GM12891 (cell line): ENCODE data around the gene BAG5.

Experiments used
- POLR2A ChIP-seq: IDR thresholded peaks from 2 replicates; pipeline ENCODE4 v1.6.1; 2011; ENCODE audit warnings: low read depth, low read length, control low read depth
- POLR2AphosphoS5 ChIP-seq: IDR thresholded peaks from 2 replicates; pipeline ENCODE4 v1.6.1; 2011; ENCODE audit warnings: low read depth, low read length, control low read depth
- POU2F2 ChIP-seq: IDR thresholded peaks from 2 replicates; pipeline ENCODE4 v1.6.1; 2011; ENCODE audit warnings: low read depth, mild to moderate bottlenecking, control low read depth, low read length, moderate library complexity
- TAF1 ChIP-seq: IDR thresholded peaks from 2 replicates; pipeline ENCODE4 v1.6.1; 2011; ENCODE audit warnings: low read depth, low read length, control low read depth

DNA sequence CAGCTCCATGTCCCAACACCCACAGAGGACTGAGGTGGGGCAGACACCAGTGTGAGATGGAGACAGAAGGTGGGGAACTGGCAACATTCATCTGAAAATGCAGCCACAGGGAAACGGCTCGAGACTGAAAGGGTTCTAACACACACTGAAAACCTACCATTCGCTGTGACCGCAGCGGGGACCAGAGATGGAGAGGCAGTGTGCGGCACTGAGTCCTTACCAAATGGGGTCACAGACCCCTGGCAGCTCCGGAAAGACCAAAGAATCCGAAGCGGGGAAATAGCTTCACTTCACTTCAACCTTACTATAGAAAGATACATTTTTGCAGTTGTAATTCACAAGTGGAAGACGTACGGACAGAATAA, 9.6 kb downstream of the BAG5 start:
- TF ChIP-seq POLR2A = no peak
- no peak for TF ChIP-seq POLR2AphosphoS5
- no peak for TF ChIP-seq POU2F2
- no peak for TF ChIP-seq TAF1
